SU-DHL-6 (cell line): ENCODE measurements around the gene CYP4X1.
"Not testable (repeated sequence)": the region's sequence is repeated elsewhere in the genome, so short reads cannot be mapped to it uniquely, and the experiment has no call there.

Experiments used
- EZH2phosphoT487 ChIP-seq: fragments of 200-600 bp; sonication (generic), shearing (Covaris generic); conservative IDR thresholded peaks from 2 replicates; pipeline ENCODE4 v1.6.1; 2018; ENCODE audit warnings: mild to moderate bottlenecking, antibody characterized with exemption, low read length, moderate library complexity, mixed read lengths
- TF ChIP-seq, protein P1 (sequence below): fragments of 200-600 bp; sonication (generic); IDR thresholded peaks from one replicate; pipeline ENCODE4 v1.5.1; 2017; ENCODE audit warnings: antibody characterized with exemption, mild to moderate bottlenecking, low read length, moderate library complexity; ENCODE audit not compliant: insufficient read depth, poor library complexity, severe bottlenecking

DNA sequence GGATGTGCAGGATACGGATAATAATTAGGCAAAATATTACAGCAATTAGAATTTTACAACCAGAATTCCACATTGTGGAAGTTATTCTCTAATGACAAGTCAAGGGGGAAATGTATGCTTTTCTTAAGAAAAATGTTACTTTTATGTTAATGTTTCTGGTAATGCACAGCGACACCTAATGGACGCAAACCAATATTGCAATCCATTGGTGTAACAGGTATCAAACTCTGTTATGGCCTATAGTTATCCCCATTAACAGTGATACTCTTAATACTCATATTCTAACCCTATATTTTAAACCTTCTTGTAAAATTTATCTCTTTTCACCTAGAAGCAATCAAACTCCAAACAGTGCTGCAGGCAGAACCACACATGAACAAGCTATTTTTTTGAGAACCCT is 65.9 kb downstream of the CYP4X1 start:
- TF ChIP-seq, protein P1, sequence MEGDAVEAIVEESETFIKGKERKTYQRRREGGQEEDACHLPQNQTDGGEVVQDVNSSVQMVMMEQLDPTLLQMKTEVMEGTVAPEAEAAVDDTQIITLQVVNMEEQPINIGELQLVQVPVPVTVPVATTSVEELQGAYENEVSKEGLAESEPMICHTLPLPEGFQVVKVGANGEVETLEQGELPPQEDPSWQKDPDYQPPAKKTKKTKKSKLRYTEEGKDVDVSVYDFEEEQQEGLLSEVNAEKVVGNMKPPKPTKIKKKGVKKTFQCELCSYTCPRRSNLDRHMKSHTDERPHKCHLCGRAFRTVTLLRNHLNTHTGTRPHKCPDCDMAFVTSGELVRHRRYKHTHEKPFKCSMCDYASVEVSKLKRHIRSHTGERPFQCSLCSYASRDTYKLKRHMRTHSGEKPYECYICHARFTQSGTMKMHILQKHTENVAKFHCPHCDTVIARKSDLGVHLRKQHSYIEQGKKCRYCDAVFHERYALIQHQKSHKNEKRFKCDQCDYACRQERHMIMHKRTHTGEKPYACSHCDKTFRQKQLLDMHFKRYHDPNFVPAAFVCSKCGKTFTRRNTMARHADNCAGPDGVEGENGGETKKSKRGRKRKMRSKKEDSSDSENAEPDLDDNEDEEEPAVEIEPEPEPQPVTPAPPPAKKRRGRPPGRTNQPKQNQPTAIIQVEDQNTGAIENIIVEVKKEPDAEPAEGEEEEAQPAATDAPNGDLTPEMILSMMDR, result not testable (repeated sequence)
- TF ChIP-seq EZH2phosphoT487, result not testable (repeated sequence)
